22Rv1 (cell line): Measurements from ENCODE around the gene LUC7L2.

ENCODE experiments used
- ZFX ChIP-seq: fragments of 450-650 bp; IDR thresholded peaks from 2 replicates; pipeline ENCODE4 v1.6.1; 2017; ENCODE audit warnings: antibody characterized with exemption, borderline replicate concordance
- TF ChIP-seq, protein P1 (sequence below): fragments of 450-650 bp; IDR thresholded peaks from 2 replicates; pipeline ENCODE4 v1.5.1; 2017; ENCODE audit warnings: mild to moderate bottlenecking

DNA sequence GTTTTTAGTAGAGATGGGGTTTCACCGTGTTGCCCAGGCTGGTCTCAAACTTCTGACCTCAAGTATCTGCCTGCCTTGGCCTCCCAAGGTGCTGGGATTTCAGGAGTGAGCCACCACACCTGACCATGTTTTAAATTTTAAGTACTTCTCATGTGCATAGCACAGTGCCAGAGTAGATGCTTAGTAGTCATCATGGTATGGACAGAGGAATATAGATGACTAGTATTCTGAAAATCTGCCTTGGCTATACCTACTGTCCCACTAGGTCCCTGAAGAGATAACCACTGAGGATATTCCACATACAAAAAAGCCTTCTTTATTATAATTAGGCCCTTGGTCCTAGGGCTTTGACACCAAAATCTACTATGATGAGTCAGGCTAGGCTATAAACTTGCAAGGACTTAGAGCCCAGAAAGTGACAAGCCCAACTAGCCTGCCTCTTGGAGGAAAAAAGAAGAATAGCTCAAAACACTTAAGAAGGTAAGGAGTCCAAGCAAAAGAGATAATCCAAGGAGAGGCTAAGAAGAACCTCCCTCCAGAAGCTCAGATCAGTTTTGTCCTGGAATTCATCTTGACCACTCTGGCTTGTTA is 34.0 kb downstream of the LUC7L2 start:
- TF ChIP-seq, protein P1, sequence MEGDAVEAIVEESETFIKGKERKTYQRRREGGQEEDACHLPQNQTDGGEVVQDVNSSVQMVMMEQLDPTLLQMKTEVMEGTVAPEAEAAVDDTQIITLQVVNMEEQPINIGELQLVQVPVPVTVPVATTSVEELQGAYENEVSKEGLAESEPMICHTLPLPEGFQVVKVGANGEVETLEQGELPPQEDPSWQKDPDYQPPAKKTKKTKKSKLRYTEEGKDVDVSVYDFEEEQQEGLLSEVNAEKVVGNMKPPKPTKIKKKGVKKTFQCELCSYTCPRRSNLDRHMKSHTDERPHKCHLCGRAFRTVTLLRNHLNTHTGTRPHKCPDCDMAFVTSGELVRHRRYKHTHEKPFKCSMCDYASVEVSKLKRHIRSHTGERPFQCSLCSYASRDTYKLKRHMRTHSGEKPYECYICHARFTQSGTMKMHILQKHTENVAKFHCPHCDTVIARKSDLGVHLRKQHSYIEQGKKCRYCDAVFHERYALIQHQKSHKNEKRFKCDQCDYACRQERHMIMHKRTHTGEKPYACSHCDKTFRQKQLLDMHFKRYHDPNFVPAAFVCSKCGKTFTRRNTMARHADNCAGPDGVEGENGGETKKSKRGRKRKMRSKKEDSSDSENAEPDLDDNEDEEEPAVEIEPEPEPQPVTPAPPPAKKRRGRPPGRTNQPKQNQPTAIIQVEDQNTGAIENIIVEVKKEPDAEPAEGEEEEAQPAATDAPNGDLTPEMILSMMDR = no peak
- no peak for TF ChIP-seq ZFX
